ENCODE measurements around the gene ATP2B3. TPM values are rescaled to one million over a fixed set of nuclear protein-coding genes. Genes with fewer than 3 reads are reported as not detected.

The ATP2B3 gene
- total RNA-seq, 1 donor from 2014 or later = 0.21 TPM

GRCh38 chrX:153587342-153587741 is 69.9 kb downstream of the ATP2B3 start:
- peaks cover 6% of the 10 kb centered on the region for H3K9me3 Mint-ChIP-seq (ENCODE audit: unreplicated experiment)

GRCh38 chrX:153588021-153588781 is 70.8 kb downstream of the ATP2B3 start:
- no peak for DNase-seq (ENCODE audit: extremely low spot score, unreplicated experiment)
- peaks cover under 1% of the 10 kb centered on the region for H3K4me1 Mint-ChIP-seq (ENCODE audit: unreplicated experiment)

More at GRCh38 chrX:153587342-153587741, 69.9 kb downstream of the ATP2B3 start:
- H3K27ac Mint-ChIP-seq (ENCODE audit: unreplicated experiment) = no peak overlapping the region
- no peak for TF ChIP-seq CTCF (IDR thresholded peaks at IDR 0.05)
- H3K27me3 Mint-ChIP-seq (ENCODE audit: unreplicated experiment) = no peaks in the 10 kb centered on the region
- peaks cover 15% of the 10 kb centered on the region for H3K36me3 Mint-ChIP-seq (ENCODE audit: unreplicated experiment)
- no peak for DNase-seq (ENCODE audit: extremely low spot score, unreplicated experiment)
- H3K4me3 Mint-ChIP-seq (ENCODE audit: unreplicated experiment) = no peak overlapping the region
- peaks cover 5% of the 10 kb centered on the region for H3K4me1 Mint-ChIP-seq (ENCODE audit: unreplicated experiment)

GRCh38 chrX:153588782-153589446 is 71.5 kb downstream of the ATP2B3 start:
- H3K27ac Mint-ChIP-seq (ENCODE audit: unreplicated experiment) = no peak overlapping the region
- H3K36me3 Mint-ChIP-seq (ENCODE audit: unreplicated experiment) = peaks cover 17% of the 10 kb centered on the region
- DNase-seq (ENCODE audit: extremely low spot score, unreplicated experiment) = no peak
- no peak overlapping the region for H3K4me3 Mint-ChIP-seq (ENCODE audit: unreplicated experiment)
- H3K9me3 Mint-ChIP-seq (ENCODE audit: unreplicated experiment) = no peaks in the 10 kb centered on the region
- no peaks in the 10 kb centered on the region for H3K4me1 Mint-ChIP-seq (ENCODE audit: unreplicated experiment)
- no peak for TF ChIP-seq CTCF (IDR thresholded peaks at IDR 0.05)
- H3K27me3 Mint-ChIP-seq (ENCODE audit: unreplicated experiment) = no peaks in the 10 kb centered on the region

More at GRCh38 chrX:153588021-153588781, 70.8 kb downstream of the ATP2B3 start:
- TF ChIP-seq CTCF (IDR thresholded peaks at IDR 0.05) = no peak
- H3K4me3 Mint-ChIP-seq (ENCODE audit: unreplicated experiment) = no peak overlapping the region
- peaks cover 6% of the 10 kb centered on the region for H3K9me3 Mint-ChIP-seq (ENCODE audit: unreplicated experiment)
- no peak overlapping the region for H3K27ac Mint-ChIP-seq (ENCODE audit: unreplicated experiment)
- H3K36me3 Mint-ChIP-seq (ENCODE audit: unreplicated experiment) = peaks cover 15% of the 10 kb centered on the region
- H3K27me3 Mint-ChIP-seq (ENCODE audit: unreplicated experiment) = no peaks in the 10 kb centered on the region

- Mint-ChIP-seq H3K27me3 (ENCODE audit: unreplicated experiment) (no peaks in the 10 kb centered on the region), H3K36me3 (ENCODE audit: unreplicated experiment) (peaks cover 24% of the 10 kb centered on the region), H3K9me3 (ENCODE audit: unreplicated experiment) (no peaks in the 10 kb centered on the region), H3K4me3 (ENCODE audit: unreplicated experiment) (no peak overlapping the region), H3K4me1 (ENCODE audit: unreplicated experiment) (peaks cover 1% of the 10 kb centered on the region), H3K27ac (ENCODE audit: unreplicated experiment) (no peak overlapping the region)
- TF ChIP-seq CTCF (IDR thresholded peaks at IDR 0.05) = no peak
- DNase-seq (ENCODE audit: extremely low spot score, unreplicated experiment) = no peak
These were observed 73.8 kb downstream of the ATP2B3 start for GRCh38 chrX:153590961-153591956.
